ENCODE data around the gene APCDD1L.

- TF ChIP-seq EZH2 (IDR thresholded peaks at IDR 0.05; ENCODE audit: insufficient read depth, poor library complexity, severe bottlenecking): no peak
- TF ChIP-seq EZH2phosphoT487 (IDR thresholded peaks at IDR 0.05; ENCODE audit: insufficient read depth, low read depth): no peak
Measured at GRCh38 chr20:58495623-58496428, 19.4 kb downstream of the APCDD1L start.
